Ovary (tissue), 9 donors: ENCODE measurements around the gene LOXHD1. TPM values are rescaled to one million over a fixed set of nuclear protein-coding genes. Genes with fewer than 3 reads are reported as not detected.

Source experiments
- DNase-seq, 5 donors: peaks; one replicate each; pipeline ENCODE4 v3.0.0-alpha.2; 2019 to 2020
- H3K27ac ChIP-seq, 2 donors: fragments of 200-600 bp; one replicate each; pipeline versions ENCODE4 v1.5.1 to v1.8.0; 2019 to 2022
- H3K27me3 ChIP-seq: fragments of 200-600 bp; one replicate; pipeline ENCODE4 v1.8.0; 2022
- H3K36me3 ChIP-seq: fragments of 200-600 bp; sonication (generic); one replicate; pipeline ENCODE4 v1.5.1; 2019
- H3K4me1 ChIP-seq: one replicate; pipeline ENCODE4 v1.8.1; 2013; ENCODE audit warnings: mild to moderate bottlenecking, moderate library complexity; ENCODE audit not compliant: insufficient read depth
- H3K4me3 ChIP-seq: fragments of 200-600 bp; sonication (generic); one replicate; pipeline ENCODE4 v1.5.1; 2017
- H3K9me3 ChIP-seq, 2 donors: fragments of 200-600 bp in 1 of 2; sonication (generic) in 1 of 2; one replicate each; pipeline versions ENCODE4 v1.5.1 to v1.8.1; 2013 to 2019; ENCODE audit warnings: mild to moderate bottlenecking in 1 of 2, moderate library complexity in 1 of 2
- EP300 ChIP-seq: sonication (generic); formaldehyde crosslinking; IDR thresholded peaks from one replicate; pipeline ENCODE4 v1.6.1; 2017; ENCODE audit warnings: antibody characterized with exemption
- POLR2A ChIP-seq: fragments of 450-650 bp; IDR thresholded peaks from one replicate; pipeline ENCODE4 v1.6.1; 2017; ENCODE audit warnings: antibody characterized with exemption, mild to moderate bottlenecking, moderate library complexity
- WGBS, 3 donors: extraction: QIAGEN DNeasy Blood & Tissue Kit in 1 of 3; methylation state at CpG; one replicate each; pipeline versions ENCODE4 v1.1.5 to v1.1.7; 2013 to 2017; 5-methylcytosine and 5-hydroxymethylcytosine counted together
- intact Hi-C, 4 donors: fragments of 100-400 bp; cut with DNase I; formaldehyde crosslinking; loops; one replicate each; pipeline versions ENCODE4 v1.11.0 to v1.15.1; 2022 to 2023
- polyA plus RNA-seq, 2 donors: library from polyadenylated mRNA; stranded (reverse); fragments of 200-250 nt in 1 of 2; fragments of 350-450 nt in 1 of 2; fragmentation: Illumina TruSeq in 1 of 2; extraction: RNeasy Lipid Tissue Mini Kit (QIAGEN cat#74804) in 1 of 2; gene quantifications; one replicate each; pipeline ENCODE4 v1.2.3, GENCODE V29; 2013 to 2014
- total RNA-seq, 7 donors: library from RNA; depleted of rRNA in 2 of 7; stranded (reverse); fragments of >200 nt in 2 of 7; fragmentation: NEBNext Ultra II Directional in 3 of 7; extraction: Animal tissue kit (Norgen Biotek cat#: 25700) in 3 of 7; gene quantifications; one replicate each; pipeline versions ENCODE4 v1.1.0 to v1.2.4, GENCODE V29; 2016 to 2023
- TF ChIP-seq, protein P1 (sequence below), 3 donors: fragments of 450-650 bp in 2 of 3; fragments of 200-600 bp in 1 of 3; IDR thresholded peaks; one replicate each; pipeline versions ENCODE4 v1.5.1 to v1.8.0; 2016 to 2022; ENCODE audit warnings: antibody characterized with exemption in 3 of 3, mild to moderate bottlenecking in 1 of 3
- donor health status: DM: no; HTN: no; CAD: no; lungs with moderate emphysema.
- donor health status: DM: no; HTN: no; CAD: no.
- donor health status: Bipolar disorder and iron deficiency.
- donor health status: DM: yes; HTN: yes; CAD: no.
- donor health status: DM: no; HTN: no; CAD: no.
- donor health status: DM: yes; HTN: yes; CAD: no.

The LOXHD1 gene
- total and polyA plus RNA-seq, 9 donors, result 0.13 to 1.2 (median 0.31) TPM; not detected in 3

DNA sequence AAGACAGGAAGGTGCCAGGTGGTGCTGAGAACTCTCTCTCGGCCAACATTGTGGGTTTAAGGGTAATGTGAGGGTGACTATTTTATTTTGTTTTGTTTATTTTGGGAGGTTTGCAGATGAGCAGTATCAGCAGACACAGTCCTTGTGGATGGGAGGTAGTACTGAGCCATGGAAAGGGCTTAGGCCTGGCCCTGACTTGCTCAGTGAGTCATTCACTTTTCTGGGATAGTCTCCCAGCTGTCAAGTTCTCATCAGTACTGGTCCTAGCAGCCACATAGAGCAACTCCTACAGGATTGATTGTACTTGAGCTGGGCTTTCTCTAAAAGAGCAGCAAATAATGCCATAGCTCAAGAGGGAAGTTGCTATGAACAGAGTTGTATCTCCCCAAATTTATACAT lies 175.2 kb downstream of the LOXHD1 start:
- intact Hi-C loops, result loop anchor here in 3 of 4 donors (10.0 kb wide), 2 partner anchors 197 to 977 kb away; no protein-coding TSS in a partner anchor
- DNase-seq, result no peak
- H3K36me3 ChIP-seq, result no peaks in the 10 kb centered on the region
- no peaks in the 10 kb centered on the region for H3K27me3 ChIP-seq
- WGBS, 3 donors, result 38 to 62% (median 55%) methylated on average over 1 of the region's 1 CpG
- H3K27ac ChIP-seq, result no peak overlapping the region
- H3K4me1 ChIP-seq, result no peaks in the 10 kb centered on the region
- TF ChIP-seq EP300 (no peak), POLR2A (no peak)
- no peaks in the 10 kb centered on the region for H3K9me3 ChIP-seq
- no peak overlapping the region for H3K4me3 ChIP-seq

DNA sequence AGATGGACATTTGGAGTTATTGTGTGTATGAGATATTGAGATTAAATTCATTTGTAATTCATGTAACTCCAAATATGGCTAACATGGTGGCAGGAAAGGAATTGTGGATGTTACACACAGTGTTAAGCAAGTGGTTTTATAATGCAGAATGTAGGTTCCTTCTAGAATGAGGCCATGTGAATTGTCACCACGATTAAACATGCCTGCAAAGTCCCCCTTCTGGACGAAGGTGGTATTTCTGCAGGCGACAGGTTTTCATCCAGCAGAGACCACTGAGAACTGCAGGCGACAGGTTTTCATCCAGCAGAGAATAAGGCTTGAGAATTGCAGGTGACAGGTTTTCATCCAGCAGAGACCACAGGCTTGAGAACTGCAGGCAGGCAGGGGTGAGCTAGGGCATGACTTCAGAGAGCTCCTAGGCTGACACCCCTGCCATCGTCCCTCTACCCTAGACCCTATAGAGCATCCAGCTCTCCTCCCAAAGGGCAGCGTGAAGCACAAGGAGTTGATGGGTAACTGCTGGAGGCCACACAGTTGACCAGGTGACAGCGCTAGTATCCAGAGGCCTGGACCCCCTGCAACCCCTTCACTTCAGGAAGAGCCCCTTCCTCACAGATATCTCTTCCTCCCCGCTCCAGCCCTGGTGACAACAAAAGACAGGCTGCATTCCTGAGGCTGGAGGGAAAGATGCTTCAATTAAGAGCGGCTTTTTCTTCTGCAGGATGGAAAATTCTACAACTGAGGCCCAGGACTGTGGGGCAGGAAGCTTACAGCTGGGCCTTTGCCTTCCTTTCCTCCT lies 175.8 kb downstream of the LOXHD1 start:
- no peak for DNase-seq

GRCh38 chr18:46480226-46480625 lies 176.8 kb downstream of the LOXHD1 start:
- Histone ChIP-seq H3K27me3 (no peaks in the 10 kb centered on the region), H3K27ac (no peak overlapping the region), H3K9me3 (no peaks in the 10 kb centered on the region), H3K4me3 (no peak overlapping the region), H3K36me3 (no peaks in the 10 kb centered on the region), H3K4me1 (no peaks in the 10 kb centered on the region)
- no peak for TF ChIP-seq EP300
- TF ChIP-seq POLR2A, result no peak
- TF ChIP-seq, protein P1, sequence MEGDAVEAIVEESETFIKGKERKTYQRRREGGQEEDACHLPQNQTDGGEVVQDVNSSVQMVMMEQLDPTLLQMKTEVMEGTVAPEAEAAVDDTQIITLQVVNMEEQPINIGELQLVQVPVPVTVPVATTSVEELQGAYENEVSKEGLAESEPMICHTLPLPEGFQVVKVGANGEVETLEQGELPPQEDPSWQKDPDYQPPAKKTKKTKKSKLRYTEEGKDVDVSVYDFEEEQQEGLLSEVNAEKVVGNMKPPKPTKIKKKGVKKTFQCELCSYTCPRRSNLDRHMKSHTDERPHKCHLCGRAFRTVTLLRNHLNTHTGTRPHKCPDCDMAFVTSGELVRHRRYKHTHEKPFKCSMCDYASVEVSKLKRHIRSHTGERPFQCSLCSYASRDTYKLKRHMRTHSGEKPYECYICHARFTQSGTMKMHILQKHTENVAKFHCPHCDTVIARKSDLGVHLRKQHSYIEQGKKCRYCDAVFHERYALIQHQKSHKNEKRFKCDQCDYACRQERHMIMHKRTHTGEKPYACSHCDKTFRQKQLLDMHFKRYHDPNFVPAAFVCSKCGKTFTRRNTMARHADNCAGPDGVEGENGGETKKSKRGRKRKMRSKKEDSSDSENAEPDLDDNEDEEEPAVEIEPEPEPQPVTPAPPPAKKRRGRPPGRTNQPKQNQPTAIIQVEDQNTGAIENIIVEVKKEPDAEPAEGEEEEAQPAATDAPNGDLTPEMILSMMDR (IDR thresholded peaks at IDR 0.05), result no peak
- no peak for DNase-seq
- intact Hi-C loops, result loop anchor here in 3 of 4 donors (10.0 kb wide), 2 partner anchors 195 to 975 kb away; no protein-coding TSS in a partner anchor
- 27 to 35% (median 28%) methylated on average over 5 of the region's 5 CpGs for WGBS, 3 donors

More for the DNA sequence above, 175.8 kb downstream of the LOXHD1 start:
- H3K9me3 ChIP-seq, result no peaks in the 10 kb centered on the region
- intact Hi-C loops, result loop anchor here in 3 of 4 donors (10.0 kb wide), 2 partner anchors 196 to 976 kb away; no protein-coding TSS in a partner anchor
- H3K27me3 ChIP-seq, result no peaks in the 10 kb centered on the region
- TF ChIP-seq EP300, result no peak
- TF ChIP-seq POLR2A, result no peak
- TF ChIP-seq, protein P1 (IDR thresholded peaks at IDR 0.05), result peak in 1 of 3 donors; percentile 14
- WGBS, 3 donors, result 42 to 55% (median 44%) methylated on average over 9 of the region's 9 CpGs
- H3K36me3 ChIP-seq, result no peaks in the 10 kb centered on the region
- H3K27ac ChIP-seq, result no peak overlapping the region
- H3K4me3 ChIP-seq, result no peak overlapping the region
- no peaks in the 10 kb centered on the region for H3K4me1 ChIP-seq

- H3K4me3 ChIP-seq, result no peak overlapping the region
- DNase-seq, result no peak
- intact Hi-C loops, result no loop called here
Observed at GRCh38 chr18:46478796-46479195, 178.2 kb downstream of the LOXHD1 start.

More at GRCh38 chr18:46478796-46479195, 178.2 kb downstream of the LOXHD1 start:
- no peaks in the 10 kb centered on the region for H3K27me3 ChIP-seq
- H3K36me3 ChIP-seq, result no peaks in the 10 kb centered on the region
- H3K4me1 ChIP-seq, result no peaks in the 10 kb centered on the region
- WGBS, 3 donors, result 85 to 95% (median 87%) methylated on average over 2 of the region's 2 CpGs
- TF ChIP-seq, protein P1 (IDR thresholded peaks at IDR 0.05), result no peak
- TF ChIP-seq POLR2A (no peak), EP300 (no peak)
- H3K27ac ChIP-seq, result no peak overlapping the region
- no peaks in the 10 kb centered on the region for H3K9me3 ChIP-seq
